Hippocampal formation (tissue), 2 donors: ENCODE results near the gene CENPE.

Experiments
- DNase-seq, 2 donors: peaks; one replicate each; lab custom pipeline; 2025; lab: John Stamatoyannopoulos, UW

The CENPE gene

GRCh38 chr4:103076747-103077347 lies 121.3 kb downstream of the CENPE start, which contains the start of gene SLC9B2:
TSS of gene SLC9B2 (minus strand) at chr4:103076761. CDS start at chr4:103067550, 9,211 bp downstream.
- no peak for DNase-seq

- peak; percentile 27 to 59 for DNase-seq
Observed at GRCh38 chr4:103075894-103076746, 122.0 kb downstream of the CENPE start.

GRCh38 chr4:103075435-103075893 lies 122.7 kb downstream of the CENPE start:
- no peak for DNase-seq

- DNase-seq, result no peak
Observed at GRCh38 chr4:103074744-103075434, 123.3 kb downstream of the CENPE start.

GRCh38 chr4:103073792-103074438 lies 124.2 kb downstream of the CENPE start:
- DNase-seq, result no peak

GRCh38 chr4:103067841-103068547 lies 130.1 kb downstream of the CENPE start:
- no peak for DNase-seq

GRCh38 chr4:103060453-103061148 lies 137.5 kb downstream of the CENPE start:
- no peak for DNase-seq
